ENCODE results near the gene ARHGAP10.
"Not testable (repeated sequence)": the region's sequence is repeated elsewhere in the genome, so short reads cannot be mapped to it uniquely, and the experiment has no call there.

DNA sequence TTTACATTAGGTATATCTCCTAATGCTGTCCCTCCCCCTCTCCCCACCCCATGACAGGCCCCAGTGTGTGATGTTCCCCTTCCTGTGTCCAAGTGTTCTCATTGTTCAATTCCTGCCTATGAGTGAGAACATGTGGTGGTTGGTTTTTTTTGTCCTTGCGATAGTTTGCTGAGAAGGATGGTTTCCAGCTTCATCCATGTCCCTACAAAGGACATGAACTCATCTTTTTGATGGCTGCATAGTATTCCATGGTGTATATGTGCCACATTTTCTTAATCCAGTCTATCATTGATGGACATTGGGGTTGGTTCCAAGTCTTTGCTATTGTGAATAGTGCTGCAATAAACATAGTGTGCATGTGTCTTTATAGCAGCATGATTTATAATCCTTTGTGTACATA is 268.1 kb downstream of the ARHGAP10 start:
- TF ChIP-seq, protein P1, sequence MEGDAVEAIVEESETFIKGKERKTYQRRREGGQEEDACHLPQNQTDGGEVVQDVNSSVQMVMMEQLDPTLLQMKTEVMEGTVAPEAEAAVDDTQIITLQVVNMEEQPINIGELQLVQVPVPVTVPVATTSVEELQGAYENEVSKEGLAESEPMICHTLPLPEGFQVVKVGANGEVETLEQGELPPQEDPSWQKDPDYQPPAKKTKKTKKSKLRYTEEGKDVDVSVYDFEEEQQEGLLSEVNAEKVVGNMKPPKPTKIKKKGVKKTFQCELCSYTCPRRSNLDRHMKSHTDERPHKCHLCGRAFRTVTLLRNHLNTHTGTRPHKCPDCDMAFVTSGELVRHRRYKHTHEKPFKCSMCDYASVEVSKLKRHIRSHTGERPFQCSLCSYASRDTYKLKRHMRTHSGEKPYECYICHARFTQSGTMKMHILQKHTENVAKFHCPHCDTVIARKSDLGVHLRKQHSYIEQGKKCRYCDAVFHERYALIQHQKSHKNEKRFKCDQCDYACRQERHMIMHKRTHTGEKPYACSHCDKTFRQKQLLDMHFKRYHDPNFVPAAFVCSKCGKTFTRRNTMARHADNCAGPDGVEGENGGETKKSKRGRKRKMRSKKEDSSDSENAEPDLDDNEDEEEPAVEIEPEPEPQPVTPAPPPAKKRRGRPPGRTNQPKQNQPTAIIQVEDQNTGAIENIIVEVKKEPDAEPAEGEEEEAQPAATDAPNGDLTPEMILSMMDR (IDR thresholded peaks at IDR 0.05; ENCODE audit: borderline replicate concordance, extremely low read depth, low read length, poor library complexity, severe bottlenecking), result not testable (repeated sequence)
- TF ChIP-seq EZH2 (IDR thresholded peaks at IDR 0.05; ENCODE audit: borderline replicate concordance, low read depth, low read length, severe bottlenecking), result not testable (repeated sequence)

Measured in DND-41 (cell line).